HG03439 (cell line): ENCODE measurements around the gene KIFC1.

Experiments
- ATAC-seq: cut with Tn5 transposase; IDR thresholded peaks from one replicate; pipeline ENCODE4 v1.9.1; 2021; ENCODE audit warnings: mild to moderate bottlenecking, moderate library complexity; ENCODE audit not compliant: unreplicated experiment

The KIFC1 gene

DNA sequence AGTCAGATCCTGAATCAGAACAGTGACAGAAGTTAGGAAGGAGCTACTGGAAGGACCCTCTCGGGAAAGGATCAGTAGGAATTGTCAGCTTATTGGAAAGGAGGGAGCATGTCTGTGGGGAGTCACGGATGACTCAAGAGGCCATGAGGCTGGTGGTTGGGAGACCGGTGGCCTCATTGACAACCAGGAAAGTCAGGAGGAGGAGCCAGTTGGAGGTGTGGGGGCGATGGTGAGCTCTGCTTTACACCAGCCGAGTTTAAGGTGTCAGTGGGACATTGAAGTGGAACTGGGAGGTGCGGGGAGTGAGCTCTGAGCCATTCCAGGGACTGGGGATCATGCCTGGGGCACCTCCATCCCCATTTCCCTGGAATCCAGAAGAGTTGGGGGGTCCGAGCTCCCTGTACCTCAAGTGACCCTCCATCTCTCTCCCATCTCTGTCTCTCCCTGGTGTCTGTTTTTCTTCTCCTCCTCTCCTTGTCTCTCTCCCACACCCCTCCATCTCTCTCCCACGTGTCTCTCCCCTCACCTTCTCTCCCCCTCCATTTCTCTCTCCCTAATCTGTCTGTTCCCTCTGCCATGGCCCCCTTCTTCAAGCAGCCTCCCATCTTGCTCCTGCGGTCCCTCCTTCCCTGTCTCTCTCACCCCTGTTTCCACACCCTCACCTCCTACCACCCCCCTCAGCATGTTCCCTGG is 48.5 kb downstream of the KIFC1 start:
- ATAC-seq, result no peak

GRCh38 chr6:33440649-33441309 is 49.2 kb downstream of the KIFC1 start:
- ATAC-seq, result no peak

DNA sequence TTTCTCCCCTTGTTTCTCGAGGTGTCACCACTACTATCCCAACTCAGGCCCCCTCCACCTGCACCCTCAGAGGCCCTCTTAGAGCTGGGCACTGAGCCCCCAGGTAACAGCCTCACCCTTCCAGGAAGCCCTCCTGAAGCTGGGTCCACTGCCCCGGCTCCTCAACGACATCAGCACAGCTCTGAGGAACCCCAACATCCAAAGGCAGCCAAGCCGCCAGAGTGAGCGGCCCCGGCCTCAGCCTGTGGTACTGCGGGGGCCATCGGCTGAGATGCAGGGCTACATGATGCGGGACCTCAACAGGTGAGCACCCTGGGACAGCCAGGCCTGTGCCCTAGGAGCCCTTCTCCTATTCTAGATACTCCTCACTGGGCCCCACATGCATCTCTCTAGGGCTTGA is 49.8 kb downstream of the KIFC1 start:
- ATAC-seq, result no peak

DNA sequence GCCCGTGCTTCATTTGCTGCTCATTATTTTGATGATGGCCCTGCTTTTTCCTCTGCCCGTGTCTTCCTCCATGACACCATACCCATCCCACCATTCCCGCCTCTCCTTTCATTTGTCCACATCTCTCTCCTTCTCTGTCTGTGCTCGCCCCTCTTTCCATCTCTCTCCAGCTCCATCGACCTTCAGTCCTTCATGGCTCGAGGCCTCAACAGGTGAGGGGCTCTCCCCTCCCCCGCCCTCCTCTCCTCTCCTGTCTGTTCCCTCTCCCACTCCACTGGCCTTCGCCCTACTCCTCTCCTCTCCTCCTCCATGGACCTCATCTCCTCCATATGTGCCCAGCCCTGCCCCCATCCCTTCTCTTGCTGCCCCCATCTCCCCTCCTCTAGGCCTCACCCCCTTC is 50.7 kb downstream of the KIFC1 start:
- no peak for ATAC-seq

DNA sequence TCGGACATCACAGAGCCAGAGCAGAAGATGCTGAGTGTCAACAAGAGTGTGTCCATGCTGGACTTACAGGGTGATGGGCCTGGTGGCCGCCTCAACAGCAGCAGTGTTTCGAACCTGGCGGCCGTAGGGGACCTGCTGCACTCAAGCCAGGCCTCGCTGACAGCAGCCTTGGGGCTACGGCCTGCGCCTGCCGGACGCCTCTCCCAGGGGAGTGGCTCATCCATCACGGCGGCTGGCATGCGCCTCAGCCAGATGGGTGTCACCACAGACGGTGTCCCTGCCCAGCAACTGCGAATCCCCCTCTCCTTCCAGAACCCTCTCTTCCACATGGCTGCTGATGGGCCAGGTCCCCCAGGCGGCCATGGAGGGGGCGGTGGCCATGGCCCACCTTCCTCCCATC is 51.4 kb downstream of the KIFC1 start:
- ATAC-seq, result no peak

DNA sequence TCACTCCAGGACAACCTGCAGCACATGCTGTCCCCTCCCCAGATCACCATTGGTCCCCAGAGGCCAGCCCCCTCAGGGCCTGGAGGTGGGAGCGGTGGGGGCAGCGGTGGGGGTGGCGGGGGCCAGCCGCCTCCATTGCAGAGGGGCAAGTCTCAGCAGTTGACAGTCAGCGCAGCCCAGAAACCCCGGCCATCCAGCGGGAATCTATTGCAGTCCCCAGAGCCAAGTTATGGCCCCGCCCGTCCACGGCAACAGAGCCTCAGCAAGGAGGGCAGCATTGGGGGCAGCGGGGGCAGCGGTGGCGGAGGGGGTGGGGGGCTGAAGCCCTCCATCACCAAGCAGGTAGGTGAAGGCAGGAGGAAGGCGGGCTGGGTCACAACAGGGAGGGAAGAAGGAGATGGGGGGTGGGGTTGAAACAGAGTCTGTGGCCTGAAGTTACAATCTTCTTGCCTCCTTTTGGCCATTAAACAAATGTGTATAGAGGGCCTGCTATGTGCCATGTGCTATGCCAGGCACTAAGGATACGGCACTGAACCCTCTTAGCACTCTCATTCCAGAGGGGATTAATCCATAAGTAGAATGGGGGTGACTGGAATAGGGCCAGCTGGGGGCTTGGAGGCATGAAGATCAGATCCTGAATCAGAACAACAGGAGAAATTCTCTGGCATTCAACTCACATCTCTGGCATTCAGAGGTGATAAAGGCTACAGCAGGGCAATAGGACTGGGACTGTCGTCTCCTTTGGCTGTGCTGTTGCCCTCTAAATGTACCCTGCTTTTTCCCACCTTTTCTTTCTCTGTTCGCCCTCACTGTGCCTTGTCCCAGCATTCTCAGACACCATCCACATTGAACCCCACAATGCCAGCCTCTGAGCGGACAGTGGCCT is 52.2 kb downstream of the KIFC1 start:
- no peak for ATAC-seq

DNA sequence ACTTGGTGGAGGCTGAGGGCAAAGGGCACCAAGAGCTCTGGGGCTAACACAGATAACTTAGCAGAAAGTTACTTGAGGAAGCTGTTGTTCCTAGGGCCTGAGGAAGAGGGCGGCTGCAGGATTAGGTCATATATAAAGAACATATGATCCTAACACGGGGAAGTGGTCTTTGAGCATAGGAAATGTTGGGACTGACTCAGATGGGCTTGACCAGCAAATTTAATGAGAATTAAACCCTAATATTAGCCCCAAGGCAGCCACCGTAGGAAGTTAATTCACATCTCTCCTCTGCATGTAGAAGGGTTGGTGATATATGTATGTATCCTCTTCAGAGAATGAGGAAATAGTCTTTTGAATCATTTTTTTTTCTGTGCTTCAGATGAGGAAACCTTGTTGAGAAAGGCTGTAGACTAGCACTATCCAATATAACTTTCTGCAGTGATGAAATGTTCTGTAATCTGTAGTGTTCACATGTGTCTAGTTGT is 53.5 kb downstream of the KIFC1 start:
- no peak for ATAC-seq

- no peak for ATAC-seq
These were observed 54.7 kb downstream of the KIFC1 start for GRCh38 chr6:33446356-33446755.

DNA sequence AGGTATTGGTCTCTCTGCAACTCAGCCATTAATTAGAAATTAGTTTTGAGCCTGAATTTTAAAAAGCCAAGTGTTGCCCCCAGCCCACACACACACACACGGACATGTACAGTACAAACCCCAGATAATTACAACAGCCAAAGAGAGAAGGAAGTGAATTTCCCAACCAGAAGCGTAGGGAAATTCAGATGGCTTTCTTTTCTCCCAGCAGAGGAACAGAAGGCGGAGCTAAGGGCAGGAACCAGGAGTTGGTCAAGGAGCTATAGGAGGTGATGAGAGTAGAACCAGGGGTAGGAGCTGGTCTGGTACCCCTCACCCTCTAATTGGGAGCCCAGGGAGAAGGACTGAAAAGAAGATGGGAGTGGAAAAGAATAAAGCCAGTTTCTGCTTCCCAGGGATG is 58.8 kb downstream of the KIFC1 start:
- ATAC-seq, result no peak

DNA sequence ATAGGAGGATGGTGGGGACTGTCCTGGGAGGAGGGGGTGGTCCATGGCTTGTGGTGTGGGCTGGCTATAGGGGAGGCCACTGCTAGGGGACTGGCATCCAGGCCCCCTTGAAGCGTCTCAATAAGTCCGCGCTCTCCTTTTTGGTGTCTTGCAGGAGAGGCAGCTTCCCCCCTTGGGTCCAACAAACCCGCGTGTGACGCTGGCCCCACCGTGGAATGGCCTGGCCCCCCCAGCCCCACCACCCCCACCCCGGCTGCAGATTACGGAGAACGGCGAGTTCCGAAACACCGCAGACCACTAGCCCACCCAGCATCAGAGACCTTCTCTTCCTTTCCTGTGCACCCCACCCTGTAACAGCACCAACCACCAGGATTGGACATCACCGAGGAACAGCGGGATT is 60.0 kb downstream of the KIFC1 start:
- no peak for ATAC-seq

- no peak for ATAC-seq
These were observed 60.9 kb downstream of the KIFC1 start for GRCh38 chr6:33452496-33452895.

DNA sequence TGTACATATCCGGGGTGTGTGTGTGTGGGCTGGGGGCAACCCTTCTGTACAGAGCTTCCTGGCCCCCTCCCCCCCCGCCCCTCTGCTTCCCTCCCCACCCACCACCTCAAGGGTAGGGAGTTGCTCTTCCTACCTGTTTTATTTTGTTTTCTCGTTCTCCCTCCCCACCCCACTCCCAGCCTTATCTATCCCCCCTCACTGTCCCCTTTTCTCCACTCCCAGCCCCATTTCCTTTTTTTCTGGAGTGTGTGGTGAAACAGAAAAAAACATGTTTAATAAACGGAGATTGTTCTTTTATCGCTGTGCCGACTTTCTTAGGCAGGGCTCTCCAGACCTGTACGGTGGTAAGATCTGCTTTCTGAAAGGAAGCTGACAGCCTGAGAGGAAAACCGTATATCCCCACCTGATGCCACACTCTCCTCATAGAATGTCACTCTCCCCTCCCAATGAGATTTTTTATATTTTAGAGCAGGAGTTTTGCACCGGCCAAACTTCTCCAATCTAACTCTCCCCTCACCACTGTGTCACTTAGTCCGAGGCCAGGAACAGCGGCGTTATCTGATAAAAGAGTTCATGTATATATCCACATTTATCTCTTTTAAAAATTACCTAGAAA is 61.9 kb downstream of the KIFC1 start:
- no peak for ATAC-seq

DNA sequence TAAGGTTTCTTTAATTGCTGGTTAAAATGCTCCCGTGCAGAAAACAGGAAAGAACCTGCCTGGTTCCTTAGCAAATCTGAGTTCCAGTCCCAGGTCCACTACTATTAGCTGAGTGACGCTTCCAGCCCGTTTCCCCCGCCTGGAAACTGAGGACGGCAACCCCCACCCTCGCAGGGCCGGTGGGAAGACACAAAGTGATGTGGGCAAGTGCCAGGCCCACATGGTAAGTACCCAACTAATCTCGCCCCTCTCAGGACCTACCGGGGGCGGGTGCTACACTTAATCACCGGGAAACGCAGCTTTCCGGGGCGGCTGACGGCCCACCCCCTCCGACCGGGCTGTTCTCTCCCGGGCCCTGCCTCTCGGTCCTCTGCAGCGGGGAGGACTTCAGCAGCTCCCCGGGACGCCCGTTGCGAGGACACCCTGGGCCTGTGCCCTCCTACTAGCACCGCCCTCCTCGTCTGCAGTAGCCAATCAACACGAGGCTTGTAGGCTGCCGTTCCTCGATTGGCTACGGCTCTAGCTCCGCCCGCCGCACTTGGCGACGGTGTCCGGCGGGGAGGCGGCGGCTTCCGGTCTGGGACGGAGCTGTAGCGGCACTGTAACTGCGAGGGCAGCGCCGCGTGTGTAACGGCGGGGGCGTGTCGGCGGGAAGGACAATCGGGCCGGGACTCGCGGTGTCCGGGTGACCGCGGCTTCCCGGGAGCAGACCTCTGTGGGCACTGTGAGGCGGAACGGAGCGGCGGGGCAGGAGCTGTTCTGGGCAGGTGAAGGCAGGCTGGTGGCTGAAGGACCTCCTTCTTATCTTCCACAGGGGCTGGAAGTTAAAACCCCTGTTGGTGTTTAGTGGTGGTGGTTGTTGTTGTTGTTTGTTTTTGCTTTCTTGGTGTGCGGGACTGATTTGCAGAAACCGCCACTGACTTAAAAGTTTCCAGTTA is 62.7 kb downstream of the KIFC1 start, which contains the start of gene ZBTB9:
Gene ZBTB9 (plus strand): TSS at position 568 of the 938 bp plus-strand sequence. CDS start 525 bp downstream, outside the sequence.
- ATAC-seq, result peak; percentile 98

DNA sequence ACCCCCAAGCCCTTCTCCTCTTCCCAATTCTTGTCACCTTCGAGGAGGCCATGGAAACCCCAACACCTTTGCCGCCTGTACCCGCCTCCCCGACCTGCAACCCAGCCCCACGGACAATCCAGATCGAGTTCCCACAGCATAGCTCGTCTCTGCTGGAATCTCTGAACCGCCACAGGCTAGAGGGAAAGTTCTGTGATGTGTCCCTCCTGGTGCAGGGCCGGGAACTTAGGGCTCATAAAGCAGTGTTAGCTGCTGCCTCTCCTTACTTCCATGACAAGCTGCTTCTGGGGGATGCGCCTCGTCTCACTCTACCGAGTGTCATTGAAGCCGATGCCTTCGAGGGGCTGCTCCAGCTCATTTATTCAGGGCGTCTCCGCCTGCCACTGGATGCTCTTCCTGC is 63.4 kb downstream of the KIFC1 start:
- no peak for ATAC-seq

GRCh38 chr6:33456156-33456555 is 64.5 kb downstream of the KIFC1 start:
- ATAC-seq, result no peak

GRCh38 chr6:33458676-33459075 is 67.1 kb downstream of the KIFC1 start:
- no peak for ATAC-seq

DNA sequence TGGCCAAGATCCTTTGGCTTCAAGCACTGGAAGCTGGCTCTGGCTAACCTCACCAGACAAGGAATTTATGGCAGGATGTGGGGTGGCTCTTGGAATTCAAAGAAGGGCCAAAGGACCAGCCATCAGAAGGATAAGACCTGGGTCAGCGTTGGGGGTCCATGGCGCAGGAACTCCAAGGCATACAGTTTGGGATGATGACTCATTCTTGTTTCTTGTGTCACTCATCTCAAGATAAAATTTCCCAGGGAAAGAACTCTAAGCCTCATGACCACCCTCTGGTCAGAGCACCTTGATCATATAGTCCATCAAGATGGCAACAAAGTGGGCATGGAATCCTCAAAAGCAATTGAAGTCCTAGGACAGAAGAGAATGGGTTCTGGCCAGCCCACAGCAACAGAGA is 67.6 kb downstream of the KIFC1 start:
- ATAC-seq, result no peak
